Daoy (cell line): ENCODE data around the gene ACTR1A. TPM values are rescaled to one million over a fixed set of nuclear protein-coding genes. Genes with fewer than 3 reads are reported as not detected.
"Not testable (repeated sequence)": the region's sequence is repeated elsewhere in the genome, so short reads cannot be mapped to it uniquely, and the experiment has no call there.

Experiments used
- DNase-seq: peaks from one replicate; pipeline ENCODE4 v3.0.0-alpha.2; 2015; ENCODE audit warnings: low read depth
- total RNA-seq: library from RNA; depleted of rRNA; stranded (reverse); fragments of >200 nt; shearing (Covaris generic); gene quantifications from 2 replicates; pipeline ENCODE4 v1.2.3, GENCODE V29; 2014

ACTR1A gene
- total RNA-seq, 1 experiment from 2014 or later = 79.4 TPM

GRCh38 chr10:102454662-102455487 is 47.6 kb downstream of the ACTR1A start:
- not testable (repeated sequence) for DNase-seq

DNA sequence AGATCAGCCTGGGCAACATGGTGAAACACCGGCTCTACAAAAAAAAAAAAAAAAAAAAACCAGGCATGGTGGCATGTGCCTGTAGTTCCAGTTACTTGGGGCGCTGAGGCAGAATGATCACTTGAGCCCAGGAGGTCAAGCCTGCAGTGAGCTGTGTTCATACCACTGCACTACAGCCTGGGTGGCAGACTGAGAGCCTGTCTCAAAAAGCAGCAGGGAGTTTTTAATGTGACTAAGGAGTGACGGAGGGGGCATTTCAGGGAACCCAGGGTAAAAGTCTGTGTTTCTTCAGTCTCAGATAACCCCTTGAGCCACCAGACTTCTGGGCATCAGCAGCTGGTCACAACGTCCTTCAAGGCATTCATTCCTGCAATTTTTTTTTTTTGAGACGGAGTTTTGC is 49.0 kb downstream of the ACTR1A start:
- DNase-seq = no peak

GRCh38 chr10:102452672-102453340 is 49.7 kb downstream of the ACTR1A start:
- peak; percentile 86 for DNase-seq

DNA sequence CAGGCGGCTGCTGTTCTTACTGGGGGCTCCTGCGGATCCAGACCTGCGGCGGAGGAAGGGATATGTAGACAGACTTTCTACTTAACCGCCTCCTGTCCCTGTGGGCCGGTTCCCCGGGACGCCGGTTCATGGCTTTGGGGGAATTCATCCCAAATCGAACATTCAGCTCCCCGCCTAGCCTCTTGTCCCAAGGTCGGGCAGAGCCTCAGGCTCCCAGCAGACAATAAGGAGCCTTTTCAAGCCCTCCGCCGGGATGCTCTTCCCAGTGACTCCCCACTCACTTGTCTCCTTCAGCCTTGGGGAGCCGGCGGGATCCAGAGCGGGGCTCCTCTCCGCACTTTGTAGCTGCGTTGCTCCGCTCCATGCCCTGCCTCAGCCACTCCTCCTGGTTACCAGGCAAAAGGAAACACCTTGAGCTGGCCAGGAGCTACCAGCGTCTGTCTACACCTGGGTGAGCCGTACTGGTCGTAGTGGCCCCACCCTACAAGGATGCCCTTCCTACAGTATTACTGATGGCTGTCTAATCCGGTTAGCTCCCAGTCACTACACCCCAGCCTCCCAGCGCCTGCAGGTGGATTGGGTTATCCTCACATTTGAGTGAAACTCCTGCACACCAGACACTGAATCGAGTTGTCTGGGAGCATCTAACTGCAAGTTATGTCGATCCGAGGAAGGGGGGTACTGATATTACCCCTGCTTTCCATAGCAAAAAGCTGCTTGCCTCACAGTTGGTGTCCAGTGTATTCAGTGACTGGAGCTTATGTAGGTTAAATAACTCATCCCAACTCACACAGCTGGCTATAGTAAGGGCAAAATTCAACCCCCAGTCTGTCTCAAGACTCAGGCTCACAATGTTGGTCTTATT is 51.2 kb downstream of the ACTR1A start, which contains the start of gene C10orf95:
Gene C10orf95 (minus strand): TSS at position 439 of the 865 bp plus-strand sequence. CDS start 450 bp downstream, outside the sequence.
- no peak for DNase-seq

DNA sequence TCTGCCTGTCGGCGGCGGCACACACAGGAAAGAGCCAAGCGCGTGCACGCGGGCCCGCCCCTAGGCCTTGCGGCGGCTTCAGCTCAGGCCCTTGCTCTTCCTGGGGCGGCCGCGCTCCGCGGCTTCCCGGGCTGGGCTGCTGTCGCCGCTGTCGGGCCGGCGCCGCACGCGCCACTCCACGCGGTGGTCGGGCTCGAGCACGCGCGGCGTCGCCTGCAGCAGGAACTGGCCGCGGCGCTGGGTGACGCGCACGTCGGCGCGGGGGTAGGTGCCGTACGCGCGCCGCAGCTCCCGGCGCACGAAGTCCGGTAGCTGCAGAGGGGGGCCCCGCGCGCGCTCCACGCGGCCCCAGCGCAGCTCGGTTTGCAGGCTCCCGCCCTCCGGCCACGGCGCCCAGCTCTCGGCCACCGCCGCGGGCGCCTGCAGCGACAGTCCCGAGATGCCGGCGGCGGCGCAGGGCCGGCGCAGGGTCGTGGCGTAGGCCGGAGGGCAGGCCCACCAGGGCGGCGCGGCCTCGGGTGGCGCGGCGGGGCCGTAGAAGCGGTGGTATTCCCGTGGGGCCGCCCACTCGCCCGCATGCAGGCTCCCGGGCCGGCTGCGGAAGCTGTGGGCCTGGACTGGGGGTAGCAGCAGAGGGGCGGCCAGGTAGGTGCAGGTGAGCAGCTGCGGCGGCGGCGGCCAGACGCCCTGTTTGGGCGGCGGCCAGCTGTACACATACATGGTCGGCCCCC is 52.0 kb downstream of the ACTR1A start:
- peak; percentile 81 for DNase-seq

DNA sequence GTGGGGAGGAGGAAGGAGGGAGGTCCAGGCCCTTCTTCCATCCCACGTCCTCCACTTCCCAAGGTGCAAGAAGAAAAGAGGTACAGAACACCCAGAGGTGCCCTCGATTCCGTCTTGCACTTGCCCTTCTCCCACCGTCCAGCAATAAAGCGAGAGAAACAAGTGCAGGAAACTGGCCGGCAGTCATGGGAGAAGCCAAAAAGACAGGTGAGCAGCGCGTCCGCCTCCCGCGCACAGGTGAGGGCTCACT is 52.5 kb downstream of the ACTR1A start:
- no peak for DNase-seq

DNA sequence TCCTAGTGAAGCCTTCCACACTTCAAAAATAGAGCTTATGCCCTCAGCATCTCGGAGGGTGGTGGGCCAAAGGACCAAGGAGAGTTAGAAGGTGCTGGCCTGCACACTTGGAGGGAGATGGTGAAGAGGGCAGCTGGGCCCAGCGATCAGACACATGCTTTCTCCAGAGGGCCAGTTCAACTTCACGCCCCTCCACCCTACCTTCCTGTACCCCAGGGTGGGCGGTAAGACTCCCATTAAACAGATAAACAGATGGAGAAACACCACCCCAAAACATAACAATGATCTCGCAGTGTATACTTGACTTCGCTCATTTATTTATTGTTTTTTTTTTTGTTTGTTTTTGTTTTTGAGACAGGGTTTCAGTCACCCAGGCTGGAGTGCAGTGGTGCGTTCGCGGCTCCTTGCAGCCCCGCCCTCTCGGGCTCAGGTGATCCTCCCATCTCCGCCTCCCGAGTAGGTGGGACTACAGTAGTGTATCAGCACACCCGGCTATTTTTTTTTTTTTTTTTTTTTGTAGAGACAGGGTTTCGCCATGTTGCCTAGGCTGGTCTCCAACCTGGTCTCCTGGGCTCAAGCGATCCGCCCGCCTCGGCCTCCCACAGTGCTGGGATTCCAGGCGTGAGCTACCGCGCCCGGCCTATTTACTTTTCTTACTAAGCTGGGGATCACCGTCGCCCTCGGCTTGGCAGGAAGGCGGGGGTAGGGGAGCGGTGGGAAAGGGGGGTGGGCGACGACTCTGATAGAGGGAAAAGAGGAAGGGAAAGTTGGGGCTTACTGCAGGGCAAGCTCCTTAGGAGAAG is 53.0 kb downstream of the ACTR1A start:
- peak; percentile 70 for DNase-seq

DNA sequence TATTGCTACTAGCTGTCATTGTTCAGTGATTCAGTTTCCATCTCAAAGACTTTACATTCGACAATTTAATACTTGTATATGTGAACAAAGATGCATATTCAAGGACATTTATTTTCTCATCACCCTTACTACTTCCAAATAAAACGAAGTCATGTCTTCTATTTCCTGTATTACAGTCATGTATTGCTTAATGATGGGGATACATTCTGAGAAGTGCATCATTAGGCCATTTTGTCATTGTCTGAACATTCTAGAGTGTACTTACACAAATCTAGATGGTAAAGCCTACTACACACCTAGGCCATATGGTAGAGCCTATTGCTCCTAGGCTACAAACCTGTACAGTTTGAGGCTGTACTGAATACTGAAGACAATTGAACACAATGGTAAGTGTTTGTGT is 57.7 kb downstream of the ACTR1A start:
- no peak for DNase-seq

DNA sequence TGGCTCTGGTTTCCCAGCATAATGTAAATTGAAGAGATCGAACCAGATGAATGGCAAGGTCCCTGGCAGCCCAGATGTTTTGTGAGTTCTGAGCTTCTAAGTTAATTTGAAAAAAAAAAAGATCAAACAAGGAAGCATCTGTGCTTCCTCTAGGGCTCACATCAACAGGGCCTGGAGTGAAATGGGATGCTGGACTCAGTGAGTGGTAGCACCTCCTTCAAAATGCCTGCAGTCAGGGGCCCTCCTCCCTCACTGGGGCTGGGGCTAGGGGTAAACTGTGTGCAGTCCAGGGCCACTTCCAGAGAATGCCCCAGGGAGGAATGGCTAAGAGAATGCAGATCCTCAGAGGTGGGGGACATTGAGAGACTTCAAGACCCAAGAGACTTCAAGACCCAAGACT is 64.1 kb downstream of the ACTR1A start:
- no peak for DNase-seq

- no peak for DNase-seq
Measured at GRCh38 chr10:102437515-102437914, 65.0 kb downstream of the ACTR1A start.

- no peak for DNase-seq
Measured at GRCh38 chr10:102436312-102436711, 66.2 kb downstream of the ACTR1A start.

GRCh38 chr10:102435529-102436233 is 66.8 kb downstream of the ACTR1A start:
- no peak for DNase-seq

GRCh38 chr10:102435133-102435497 is 67.4 kb downstream of the ACTR1A start:
- DNase-seq = no peak

DNA sequence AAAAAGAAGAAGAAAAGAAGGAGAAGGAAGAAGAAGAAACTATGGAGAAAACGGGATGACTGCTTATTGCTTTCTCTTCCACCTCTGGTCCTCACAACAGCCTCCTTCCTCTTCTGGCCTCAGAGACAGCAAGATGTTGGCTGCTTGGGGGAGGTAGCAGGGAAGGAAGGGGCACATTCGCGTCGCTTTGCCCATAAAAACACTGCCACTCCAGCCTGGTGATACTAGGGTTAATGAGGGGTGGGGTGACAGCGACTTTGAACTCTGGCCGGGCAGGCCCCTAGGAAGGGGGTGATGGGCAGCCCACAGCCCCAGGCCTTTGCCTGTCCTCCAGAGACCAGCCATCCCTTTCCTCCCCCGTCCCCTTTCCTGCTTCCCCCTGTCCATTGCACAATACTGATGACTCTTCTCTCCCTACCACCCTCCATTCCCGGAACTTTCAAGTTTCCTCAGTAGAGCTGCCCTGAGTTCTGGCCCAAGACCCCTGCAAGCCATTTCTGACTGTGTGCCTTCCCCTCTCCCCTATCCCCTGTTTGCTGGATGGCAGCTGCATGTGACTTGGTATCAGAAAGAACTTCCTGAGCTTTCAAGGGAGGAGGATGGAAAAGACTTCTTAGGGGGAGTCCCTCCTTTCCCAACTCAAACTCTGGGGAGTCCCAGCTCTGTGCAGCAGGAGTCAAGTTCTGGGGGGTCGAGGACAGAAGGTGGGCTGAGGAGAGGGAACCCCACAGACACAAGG is 67.9 kb downstream of the ACTR1A start:
- DNase-seq = no peak

DNA sequence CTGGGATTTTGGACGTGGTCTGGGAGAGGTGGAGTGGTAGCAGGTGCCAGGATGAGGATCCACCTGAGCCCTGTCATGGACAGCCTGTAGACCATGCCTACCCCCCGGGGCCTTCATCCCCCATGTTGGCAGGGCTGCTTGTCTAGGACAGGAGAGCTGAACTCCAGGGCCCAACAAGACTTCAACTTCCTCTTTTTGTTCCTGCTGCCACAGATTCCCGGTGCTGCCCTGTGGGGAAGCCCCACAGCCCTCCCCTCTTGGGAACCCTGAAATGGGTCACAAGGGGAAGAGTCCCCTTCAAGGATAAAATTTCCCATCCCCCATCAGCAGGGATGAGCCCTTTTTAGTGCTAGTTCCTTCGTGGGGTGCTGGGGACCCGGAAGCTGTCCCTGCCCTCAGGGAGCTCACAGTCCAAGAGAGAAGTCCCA is 68.9 kb downstream of the ACTR1A start:
- DNase-seq = no peak

DNA sequence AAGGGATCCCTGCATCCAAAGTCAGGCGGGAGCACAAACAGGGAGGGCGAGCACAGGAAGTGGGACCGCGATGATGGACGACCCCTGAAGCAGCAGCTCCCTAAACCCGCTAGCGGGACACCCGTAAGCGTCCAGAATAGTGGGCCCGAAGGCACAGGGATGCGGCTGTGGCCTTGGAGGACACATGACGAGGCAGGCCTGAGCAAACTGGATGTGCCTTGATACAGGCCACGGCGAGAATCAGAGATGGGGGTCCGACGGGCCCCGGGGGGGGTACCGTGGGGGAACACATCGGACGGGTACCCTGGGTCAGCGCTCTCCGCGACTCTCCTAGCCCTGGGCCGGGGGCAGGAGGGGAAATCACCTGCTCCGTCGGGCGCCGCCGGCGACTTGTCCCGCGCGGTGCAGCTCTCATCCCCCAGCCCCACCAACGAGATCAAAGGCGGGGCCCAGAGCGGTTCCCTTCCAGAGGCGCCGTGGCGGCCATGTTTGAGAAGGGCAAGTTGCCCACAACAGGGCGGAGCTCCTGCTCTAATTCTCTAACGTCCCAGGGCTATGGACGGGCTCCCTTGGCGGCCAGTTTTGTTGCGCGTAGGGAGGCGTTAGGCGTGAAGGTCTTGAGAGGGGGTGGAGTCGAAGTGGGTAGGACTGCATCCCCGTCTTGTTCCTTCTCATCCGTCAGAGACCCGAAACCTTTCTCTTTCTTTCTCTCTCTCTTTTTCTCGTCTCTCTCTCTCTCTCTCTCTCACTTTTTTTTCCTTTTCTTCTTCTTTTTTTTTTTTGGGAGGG is 70.2 kb downstream of the ACTR1A start, which contains the start of gene CUEDC2:
Gene CUEDC2 (minus strand): TSS at position 413 of the 789 bp plus-strand sequence. CDS start 7,386 bp downstream, outside the sequence.
- peak; percentile 95 for DNase-seq

- no peak for DNase-seq
Measured at GRCh38 chr10:102431452-102432124, 70.9 kb downstream of the ACTR1A start.

DNA sequence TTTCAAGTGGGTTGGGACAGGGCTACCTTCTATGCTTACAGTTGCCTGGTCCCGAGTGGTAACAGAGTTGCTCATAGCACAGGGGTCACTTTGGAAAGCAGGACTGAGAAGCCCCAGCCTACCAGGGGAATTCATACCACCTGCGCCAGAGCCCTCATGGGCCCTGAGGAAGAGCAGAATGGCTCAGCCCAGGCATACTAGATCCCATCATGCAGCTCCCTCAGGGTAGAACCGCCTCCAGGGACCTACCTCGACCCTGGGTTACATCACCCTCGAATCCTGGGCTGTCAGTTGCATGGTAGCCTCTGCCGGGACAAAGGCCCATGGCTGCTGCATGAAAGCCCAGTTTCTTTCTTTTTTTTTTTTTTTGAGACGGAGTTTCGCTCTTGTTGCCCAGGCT is 73.0 kb downstream of the ACTR1A start:
- no peak for DNase-seq
